GM19193 (cell line): ENCODE measurements around the gene LRRC7.

Experiments
- POLR2A ChIP-seq: IDR thresholded peaks from 4 replicates; pipeline ENCODE4 v1.6.1; 2011; ENCODE audit not compliant: insufficient read depth, insufficient read length; ENCODE audit errors: extremely low read depth

The LRRC7 gene

GRCh38 chr1:69651656-69652055 lies 83.9 kb downstream of the LRRC7 start:
- no peak for TF ChIP-seq POLR2A

- TF ChIP-seq POLR2A, result no peak
These were observed 90.2 kb downstream of the LRRC7 start for GRCh38 chr1:69657971-69658370.

GRCh38 chr1:69661686-69662085 lies 94.0 kb downstream of the LRRC7 start:
- TF ChIP-seq POLR2A, result no peak

GRCh38 chr1:69662321-69662720 lies 94.6 kb downstream of the LRRC7 start:
- no peak for TF ChIP-seq POLR2A

GRCh38 chr1:69671363-69672010 lies 103.8 kb downstream of the LRRC7 start:
- TF ChIP-seq POLR2A, result no peak

GRCh38 chr1:69673321-69673720 lies 105.6 kb downstream of the LRRC7 start:
- TF ChIP-seq POLR2A, result no peak

- no peak for TF ChIP-seq POLR2A
These were observed 112.2 kb downstream of the LRRC7 start for GRCh38 chr1:69679965-69680364.

GRCh38 chr1:69686367-69686984 lies 118.8 kb downstream of the LRRC7 start:
- no peak for TF ChIP-seq POLR2A

- no peak for TF ChIP-seq POLR2A
These were observed 120.5 kb downstream of the LRRC7 start for GRCh38 chr1:69688193-69688592.

GRCh38 chr1:69691179-69691578 lies 123.5 kb downstream of the LRRC7 start:
- no peak for TF ChIP-seq POLR2A

- TF ChIP-seq POLR2A, result no peak
These were observed 126.4 kb downstream of the LRRC7 start for GRCh38 chr1:69693921-69694675.

GRCh38 chr1:69697340-69697739 lies 129.6 kb downstream of the LRRC7 start:
- TF ChIP-seq POLR2A, result no peak

- no peak for TF ChIP-seq POLR2A
These were observed 133.0 kb downstream of the LRRC7 start for GRCh38 chr1:69700770-69701169.

GRCh38 chr1:69702085-69702484 lies 134.4 kb downstream of the LRRC7 start:
- no peak for TF ChIP-seq POLR2A

GRCh38 chr1:69706473-69706872 lies 138.8 kb downstream of the LRRC7 start:
- no peak for TF ChIP-seq POLR2A

- no peak for TF ChIP-seq POLR2A
These were observed 139.4 kb downstream of the LRRC7 start for GRCh38 chr1:69707103-69707502.
